ENCODE measurements around the gene GAPDHS.

- TF ChIP-seq EZH2phosphoT487 (IDR thresholded peaks at IDR 0.05; ENCODE audit: low read depth) (no peak), CTCF (IDR thresholded peaks at IDR 0.05; ENCODE audit: low read depth, low read length) (no peak)
Observed at GRCh38 chr19:35521124-35521743, 12.0 kb upstream of the GAPDHS start.
